NAMALWA (cell line): ENCODE measurements around the gene DPP4.

ENCODE experiments used
- DNase-seq: peaks from one replicate; pipeline ENCODE4 v3.0.0-alpha.2; 2015; ENCODE audit warnings: low spot score

Gene DPP4

DNA sequence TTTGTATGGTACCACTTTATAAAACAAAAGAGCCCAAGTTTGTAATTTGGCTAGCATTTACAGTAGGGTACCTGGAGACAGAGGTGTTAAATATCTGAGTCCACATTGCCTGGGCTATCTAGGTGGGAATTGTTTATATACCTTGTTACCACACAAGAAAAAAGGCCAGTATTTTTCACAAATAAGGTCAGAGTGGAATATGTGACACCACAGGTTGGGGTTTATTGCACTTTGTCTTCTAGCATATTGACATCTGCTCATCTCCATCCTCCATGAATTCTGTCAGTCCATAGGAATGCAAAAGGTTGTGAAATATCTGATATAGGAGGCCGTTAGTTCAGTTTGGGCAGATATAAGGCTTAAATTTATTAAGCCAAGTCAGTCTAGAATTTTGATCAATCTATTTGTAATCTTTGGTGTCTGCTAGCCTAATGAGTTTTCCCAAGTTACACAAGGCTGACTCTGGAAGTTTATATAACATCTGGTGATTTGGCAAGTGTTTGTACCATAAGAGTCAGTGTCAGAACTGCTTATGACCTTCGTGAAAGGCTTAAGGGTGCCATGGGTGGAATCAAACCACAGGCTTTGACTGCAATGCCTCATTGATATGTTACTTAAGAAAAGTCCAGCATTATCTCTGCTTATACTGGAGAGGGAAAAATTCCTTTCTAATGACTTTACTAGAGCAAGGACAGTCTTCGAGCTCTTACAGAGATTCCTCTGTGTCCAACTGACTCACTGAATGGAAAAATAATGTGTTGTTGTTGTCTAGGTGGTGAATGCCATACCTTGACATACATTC is 11.3 kb upstream of the DPP4 start:
- DNase-seq: no peak

DNA sequence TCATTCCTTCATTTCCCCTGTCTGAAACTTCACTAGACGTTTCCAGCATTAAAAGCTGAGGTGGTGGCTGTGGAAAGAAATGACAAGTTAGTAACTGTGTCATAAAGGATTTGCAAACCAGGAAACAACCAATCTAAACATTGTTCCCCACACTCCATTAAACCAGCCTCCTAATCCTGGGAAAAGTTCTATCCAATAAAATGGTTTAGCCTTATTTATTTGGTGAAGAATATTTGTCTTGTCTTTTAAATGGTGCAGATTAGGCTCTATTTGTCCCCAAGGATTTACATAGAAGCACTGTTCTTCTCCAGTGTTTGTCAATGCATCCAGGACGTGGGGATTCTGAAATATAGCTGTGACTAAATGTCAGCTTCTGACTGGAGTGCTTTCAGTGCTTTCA is 10.5 kb upstream of the DPP4 start:
- DNase-seq: no peak

- no peak for DNase-seq
Measured at GRCh38 chr2:162082681-162083080, 8.7 kb upstream of the DPP4 start.

GRCh38 chr2:162082036-162082435 is 8.0 kb upstream of the DPP4 start:
- DNase-seq: no peak

DNA sequence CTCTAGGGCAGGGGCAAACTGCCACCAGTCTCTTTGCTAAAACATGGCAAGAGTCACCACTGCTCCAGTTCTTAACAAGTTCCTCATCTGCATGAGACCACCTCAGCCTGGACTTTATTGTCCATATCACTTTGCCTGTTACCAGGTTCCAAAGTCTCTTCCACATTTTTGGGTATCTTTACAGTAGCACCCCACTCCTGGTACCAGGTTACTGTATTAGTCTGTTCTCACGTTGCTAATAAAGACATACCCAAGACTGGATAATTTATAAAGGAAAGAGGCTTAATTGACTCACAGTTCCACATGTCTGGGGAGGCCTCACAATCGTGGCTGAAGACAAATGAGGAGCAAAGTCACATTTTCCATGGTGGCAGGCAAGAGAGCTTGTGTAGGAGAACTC is 5.5 kb upstream of the DPP4 start:
- no peak for DNase-seq

- no peak for DNase-seq
Measured at GRCh38 chr2:162075689-162076132, 1.7 kb upstream of the DPP4 start.

DNA sequence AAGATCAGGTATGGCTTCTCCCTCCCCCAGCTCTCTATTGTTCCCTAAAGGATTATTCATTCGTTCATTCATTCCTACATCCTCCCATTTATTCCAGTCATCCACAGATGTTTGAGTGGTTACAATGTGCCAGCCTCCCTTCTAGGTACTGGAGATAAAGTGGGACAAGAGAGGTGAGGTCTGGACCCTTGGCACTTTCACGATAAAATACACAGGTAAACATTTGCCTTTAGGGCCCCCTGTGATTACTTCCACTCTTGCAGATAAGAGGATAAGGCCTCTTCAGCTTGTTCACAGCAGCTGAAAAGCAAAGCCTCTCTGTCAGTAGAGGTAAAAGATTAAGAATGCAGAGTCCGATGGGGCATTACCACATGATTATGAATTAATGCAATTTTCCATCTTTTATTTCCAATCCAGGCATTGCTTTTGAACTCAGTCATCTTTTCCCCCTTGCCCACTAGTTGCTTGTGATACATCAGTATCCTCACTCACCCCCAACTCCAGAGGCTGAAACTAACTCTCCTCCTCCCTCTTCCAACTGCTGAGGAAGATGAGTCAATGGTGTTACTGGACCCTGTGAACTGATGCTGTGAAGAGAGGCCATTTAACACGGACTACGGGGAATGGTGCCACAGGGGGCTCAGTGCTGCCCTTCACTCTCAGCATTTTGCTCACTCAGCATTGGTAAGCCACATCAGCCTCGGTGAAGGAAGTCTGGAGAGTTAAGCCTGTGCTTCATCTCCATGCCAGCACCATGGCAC is 1.1 kb upstream of the DPP4 start:
- no peak for DNase-seq

DNA sequence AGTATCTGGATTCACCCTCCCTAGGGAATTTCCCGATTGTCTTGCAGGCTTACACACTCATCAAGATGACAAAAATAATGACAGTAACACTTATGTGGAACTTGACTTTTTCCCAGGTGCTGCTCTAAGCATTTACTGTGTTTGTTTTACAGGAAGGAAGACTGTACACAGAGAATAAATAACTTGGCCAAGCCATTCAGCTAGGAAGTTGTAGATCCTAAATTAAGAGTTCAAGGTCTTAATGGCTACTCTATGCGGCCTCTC is 549 bp upstream of the DPP4 start:
- no peak for DNase-seq

GRCh38 chr2:162072976-162073887 is 783 bp downstream of the DPP4 start:
- no peak for DNase-seq

- DNase-seq: no peak
Measured at GRCh38 chr2:162072181-162072702, 1.8 kb downstream of the DPP4 start.

DNA sequence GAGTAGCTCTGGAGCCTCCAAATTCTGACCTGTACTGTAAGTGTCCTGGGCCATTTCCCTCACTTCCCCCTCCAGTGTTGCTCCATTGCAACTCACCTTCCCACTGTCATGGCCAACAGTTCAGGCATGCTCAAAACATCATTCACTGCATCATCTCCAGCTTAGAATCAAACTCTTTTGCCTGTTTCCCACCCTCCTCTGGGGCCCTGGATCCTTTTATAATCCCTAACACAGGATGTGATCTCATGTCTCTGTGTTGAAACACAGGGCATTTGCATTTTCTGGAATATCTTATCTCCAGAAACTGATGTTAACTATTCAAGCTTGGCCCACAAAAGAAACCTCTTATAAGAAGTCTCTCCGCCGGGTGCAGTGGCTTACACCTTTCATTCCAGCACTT is 3.0 kb downstream of the DPP4 start:
- no peak for DNase-seq

DNA sequence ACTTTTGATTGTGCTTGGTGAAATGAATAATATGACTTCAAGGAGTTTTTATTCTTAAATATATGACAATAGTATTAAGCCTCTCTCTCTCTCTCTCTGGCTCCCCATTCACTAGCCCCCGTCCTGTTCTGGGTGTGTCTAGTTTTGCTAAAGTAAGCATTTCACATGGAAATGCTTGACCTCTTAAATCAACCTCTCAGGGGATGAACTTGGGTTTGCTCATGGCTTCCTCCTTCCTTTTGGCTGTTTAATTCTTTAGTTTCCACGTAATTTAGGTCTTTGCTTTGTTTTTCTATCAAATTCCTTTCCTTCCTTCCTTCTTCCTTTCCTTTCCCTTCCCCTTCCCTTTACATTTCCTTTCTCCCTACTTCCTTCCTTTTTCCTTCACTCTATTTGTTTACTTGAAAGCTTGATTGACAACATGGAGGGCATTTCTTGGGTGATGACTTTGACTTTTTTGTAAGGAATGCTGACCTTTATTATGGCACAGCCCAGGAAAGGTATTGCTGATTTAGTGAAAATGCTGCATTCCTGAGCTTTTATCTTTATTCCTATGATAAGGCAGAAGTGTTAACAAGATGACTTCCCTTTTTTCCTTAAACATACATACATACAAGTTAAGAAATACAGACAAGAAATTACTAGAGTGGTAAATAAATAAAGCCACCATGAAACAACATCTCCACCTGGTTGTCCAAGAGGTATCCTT is 3.6 kb downstream of the DPP4 start:
- no peak for DNase-seq

GRCh38 chr2:162069267-162069903 is 4.6 kb downstream of the DPP4 start:
- DNase-seq: no peak

GRCh38 chr2:162067596-162067995 is 6.4 kb downstream of the DPP4 start:
- no peak for DNase-seq

DNA sequence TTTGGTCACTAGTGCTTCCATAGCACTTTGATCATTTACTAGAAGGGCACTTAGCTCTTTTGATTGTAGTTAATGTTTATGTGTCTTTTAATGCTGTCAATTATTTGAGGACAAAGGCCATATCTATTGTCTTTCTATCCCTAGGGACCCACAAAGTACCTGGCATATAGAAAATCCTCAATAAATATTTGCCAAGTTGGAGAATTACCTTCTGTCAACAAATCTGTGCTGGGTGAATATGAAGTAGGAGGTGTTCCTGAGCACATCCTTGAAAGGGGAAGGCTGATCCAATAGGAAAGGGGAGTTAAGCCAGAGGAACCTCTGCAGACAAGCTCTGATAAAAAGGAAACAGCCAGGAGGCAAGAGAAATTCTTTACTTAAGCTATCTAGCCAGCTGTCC is 8.2 kb downstream of the DPP4 start:
- DNase-seq: no peak

GRCh38 chr2:162063899-162064298 is 10.1 kb downstream of the DPP4 start:
- peak; percentile 5 for DNase-seq

GRCh38 chr2:162063281-162063680 is 10.7 kb downstream of the DPP4 start:
- DNase-seq: no peak

DNA sequence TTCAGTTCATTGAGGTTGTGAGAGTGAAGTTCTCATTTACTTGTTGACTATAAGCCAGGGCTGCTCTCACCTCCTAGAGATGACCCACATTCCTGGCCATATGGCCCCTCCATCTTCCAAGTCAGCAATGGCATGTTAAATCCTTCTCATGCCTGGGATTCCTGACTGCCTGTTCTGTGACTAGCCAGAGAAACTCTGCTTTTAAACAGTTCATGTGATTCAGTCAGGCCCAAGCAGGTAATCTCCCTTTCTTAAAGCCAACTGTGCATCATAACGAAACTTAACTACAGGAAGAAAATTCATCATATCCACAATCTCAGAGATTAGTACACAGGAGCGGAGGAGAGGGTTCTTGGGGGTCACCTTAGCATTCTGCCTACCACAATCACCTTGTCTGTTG is 11.5 kb downstream of the DPP4 start:
- no peak for DNase-seq

DNA sequence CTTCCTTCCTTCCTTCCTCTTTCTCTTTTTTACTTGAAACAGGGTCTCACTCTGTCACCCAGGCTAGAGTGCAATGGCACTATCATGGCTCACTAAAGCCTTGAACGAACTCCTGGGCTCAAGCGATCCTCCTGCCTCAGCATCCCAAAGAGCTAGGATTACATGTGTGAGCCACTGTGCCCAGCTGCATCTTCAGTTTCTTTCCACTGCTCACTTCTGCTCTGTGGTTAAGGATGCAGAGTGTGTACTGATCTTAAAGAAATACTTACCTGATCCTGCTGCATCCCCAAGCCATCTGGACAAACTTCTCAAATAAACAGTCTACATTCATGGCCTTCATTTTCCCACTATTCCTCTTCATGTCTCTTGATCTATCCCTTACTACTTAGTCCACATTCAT is 13.0 kb downstream of the DPP4 start:
- no peak for DNase-seq

GRCh38 chr2:162060532-162060931 is 13.5 kb downstream of the DPP4 start:
- DNase-seq: no peak

GRCh38 chr2:162058973-162059668 is 14.9 kb downstream of the DPP4 start:
- DNase-seq: peak; percentile 15
